HG03039 (cell line): Measurements from ENCODE around the gene SCML2.
"Not testable (repeated sequence)": the region's sequence is repeated elsewhere in the genome, so short reads cannot be mapped to it uniquely, and the experiment has no call there.

Experiments used
- ATAC-seq: cut with Tn5 transposase; IDR thresholded peaks from one replicate; pipeline ENCODE4 v1.9.1; 2021; ENCODE audit warnings: mild to moderate bottlenecking, moderate library complexity; ENCODE audit not compliant: unreplicated experiment

Gene SCML2

GRCh38 chrX:18272222-18272621 is 82.3 kb downstream of the SCML2 start:
- no peak for ATAC-seq

GRCh38 chrX:18271725-18272124 is 82.8 kb downstream of the SCML2 start:
- no peak for ATAC-seq

GRCh38 chrX:18271309-18271708 is 83.2 kb downstream of the SCML2 start:
- ATAC-seq: no peak

DNA sequence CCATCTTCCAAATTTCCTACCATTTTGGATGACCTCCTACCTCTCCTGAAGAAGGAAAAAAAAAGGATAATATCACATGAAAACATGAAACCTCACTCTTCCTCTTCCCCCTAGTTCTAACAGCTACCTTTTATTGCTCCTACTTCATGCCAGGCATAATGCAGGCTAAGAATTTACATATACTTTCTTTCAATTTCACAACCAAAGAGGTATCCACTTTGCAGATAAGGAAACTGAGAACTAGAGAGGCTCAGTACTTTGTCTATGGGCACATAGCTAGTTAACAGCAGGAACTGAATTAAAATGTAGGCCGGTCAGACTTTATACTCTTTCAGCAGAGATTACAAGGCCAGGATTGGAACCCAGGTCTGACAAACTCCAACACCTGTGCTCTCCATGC is 99.4 kb downstream of the SCML2 start:
- no peak for ATAC-seq

GRCh38 chrX:18252644-18253359 is 101.7 kb downstream of the SCML2 start:
- no peak for ATAC-seq

DNA sequence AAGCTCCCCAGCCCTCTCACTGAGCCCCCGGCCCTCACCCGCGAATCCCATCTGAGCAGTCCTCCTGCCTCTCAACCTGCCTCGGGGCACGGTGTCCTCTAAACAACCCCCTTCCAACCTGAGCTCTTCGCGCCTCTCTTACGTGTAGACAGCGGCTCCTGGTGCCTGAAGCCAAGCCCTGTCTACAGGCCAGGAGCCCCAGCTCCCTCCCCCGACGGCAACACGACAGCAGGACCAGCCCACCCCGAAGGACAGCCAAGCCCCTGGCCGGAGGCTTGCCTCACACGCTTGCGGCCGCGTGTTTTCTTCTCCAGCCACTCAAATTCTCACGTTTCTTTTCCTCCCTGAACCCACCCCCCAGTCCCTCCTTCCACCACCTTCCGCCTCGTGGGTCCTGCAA is 124.8 kb downstream of the SCML2 start:
- not testable (repeated sequence) for ATAC-seq

DNA sequence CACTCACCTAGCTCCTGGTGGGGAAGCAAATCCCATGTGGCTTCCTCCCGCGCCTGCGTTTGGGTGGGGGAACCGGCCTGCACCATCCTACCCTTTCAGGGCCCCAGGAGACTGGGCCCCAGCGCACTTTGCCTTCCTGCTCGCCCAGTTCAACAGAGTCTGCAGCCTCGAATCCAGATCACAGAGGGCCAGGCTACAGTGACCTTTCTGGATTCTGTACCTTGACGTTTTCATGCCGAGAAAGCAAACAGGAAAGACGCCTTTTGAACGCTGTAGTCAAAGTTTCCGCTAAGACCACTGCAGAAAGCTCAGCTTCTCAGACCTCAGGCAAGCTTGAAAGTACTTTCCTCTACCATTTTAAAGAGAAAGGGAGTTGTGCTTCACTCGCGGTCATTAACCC is 126.4 kb downstream of the SCML2 start:
- no peak for ATAC-seq

- ATAC-seq: no peak
Measured at GRCh38 chrX:18227458-18227857, 127.0 kb downstream of the SCML2 start.

DNA sequence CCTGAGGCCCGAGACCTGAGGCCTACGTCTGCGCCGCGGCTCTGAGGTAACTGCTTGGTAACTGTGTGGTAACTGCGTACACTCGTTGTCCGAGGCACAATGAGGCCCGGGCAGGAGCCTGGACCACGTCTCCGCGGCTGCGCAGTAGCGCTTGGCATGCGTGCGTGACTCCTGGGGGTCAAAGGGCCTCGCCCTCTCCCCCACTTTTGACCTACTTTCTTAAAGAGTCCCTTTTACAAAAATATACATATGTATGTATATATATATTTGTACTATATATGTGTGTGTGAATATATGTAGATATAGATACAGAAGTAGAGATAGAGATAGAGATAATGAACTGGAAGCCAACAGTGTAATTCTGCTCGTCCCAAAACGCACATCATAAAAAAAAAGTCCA is 133.7 kb downstream of the SCML2 start, which contains the start of gene BEND2:
Gene BEND2 (minus strand): TSS at position 101 of the 400 bp plus-strand sequence. CDS start 136 bp downstream, outside the sequence.
- no peak for ATAC-seq

- no peak for ATAC-seq
Measured at GRCh38 chrX:18210470-18210869, 144.0 kb downstream of the SCML2 start.

DNA sequence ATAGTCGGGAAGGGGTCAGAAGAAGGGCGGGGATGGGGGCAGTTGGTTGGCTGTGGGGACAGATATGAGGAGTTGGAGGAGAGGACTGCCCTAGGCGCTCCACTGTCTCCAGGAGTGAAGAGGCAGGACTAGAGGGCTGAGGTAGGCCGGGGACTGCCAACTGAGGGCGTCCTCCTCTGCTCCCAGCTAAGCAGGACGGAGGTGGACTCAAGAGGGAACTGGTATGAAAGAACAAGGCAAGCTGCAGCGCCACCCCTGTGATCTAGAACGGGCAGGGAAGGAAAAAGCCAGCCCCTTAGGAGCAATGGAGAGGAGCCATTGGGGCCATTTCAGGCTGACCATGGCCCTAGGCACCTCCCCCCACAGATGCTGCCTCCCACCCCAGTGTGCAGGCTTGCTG is 147.8 kb downstream of the SCML2 start:
- no peak for ATAC-seq

- ATAC-seq: no peak
Measured at GRCh38 chrX:18203631-18204030, 150.9 kb downstream of the SCML2 start.

GRCh38 chrX:18194688-18195087 is 159.8 kb downstream of the SCML2 start:
- no peak for ATAC-seq
